ENCODE data around the gene RAD52. TPM values are rescaled to one million over a fixed set of nuclear protein-coding genes. Genes with fewer than 3 reads are reported as not detected.
A peak's percentile ranks its signal among the peaks of the same experiment; 100 is the strongest.

Gene RAD52
- total RNA-seq, 1 experiment from 2014 or later = 19.2 TPM

- no peak for TF ChIP-seq NR3C1 (CRISPR knock-in tag; conservative IDR thresholded peaks at IDR 0.05; ENCODE audit: low read depth)
- TF ChIP-seq IRF2 (CRISPR knock-in tag; IDR thresholded peaks at IDR 0.05; ENCODE audit: borderline replicate concordance, low read depth) = no peak
- no peak for TF ChIP-seq EMX1 (CRISPR knock-in tag; IDR thresholded peaks at IDR 0.05)
These were observed 41.3 kb upstream of the RAD52 start, which contains the start of gene ERC1 (continued) for GRCh38 chr12:990661-991349.

DNA sequence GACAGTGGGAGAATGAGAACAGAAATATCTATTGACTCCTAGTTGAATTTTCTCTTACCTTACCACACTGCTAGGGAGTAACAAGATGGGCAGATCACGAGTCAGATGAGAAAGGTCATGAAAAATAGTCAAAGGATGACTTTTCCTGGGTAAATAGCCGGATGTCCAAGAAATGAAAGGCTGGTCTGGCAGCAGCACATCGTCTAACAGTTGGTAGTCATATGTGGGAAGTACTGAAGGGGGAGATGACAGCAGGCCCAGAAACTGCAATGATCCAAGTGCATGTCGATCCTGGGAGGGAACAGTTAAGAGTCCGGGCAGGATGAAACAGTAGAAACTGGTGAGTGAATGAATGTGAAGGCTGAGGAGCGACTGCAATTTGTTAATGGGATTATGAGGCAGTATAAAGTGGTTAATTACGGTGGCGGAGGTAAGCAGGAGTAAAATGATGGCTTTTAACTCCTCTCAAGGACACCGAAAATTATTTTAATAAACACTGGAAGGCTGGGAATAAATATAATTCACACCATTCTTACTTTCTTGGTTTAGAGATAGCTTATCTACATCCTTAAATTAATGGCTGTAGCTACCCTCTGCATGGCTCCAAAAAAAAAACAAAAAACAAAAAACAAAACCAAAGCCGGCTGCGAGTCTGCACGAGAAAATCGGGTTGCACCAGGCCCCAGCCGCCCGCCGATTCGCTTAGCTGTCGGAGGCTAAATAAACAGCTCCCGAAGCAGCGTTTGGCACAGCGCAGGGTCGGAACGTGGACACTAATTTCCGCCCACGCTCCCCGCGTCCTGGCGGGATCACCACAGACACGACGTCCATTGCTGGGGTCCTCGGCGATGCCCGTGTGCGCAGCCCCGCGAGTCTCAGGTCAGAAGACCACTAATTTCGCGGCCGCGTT lies 40.5 kb upstream of the RAD52 start:
- ATAC-seq = peak; percentile 29
- H3K4me3 Mint-ChIP-seq = peak overlapping the region; percentile 69
- no peaks in the 10 kb centered on the region for H3K27me3 Mint-ChIP-seq (ENCODE audit: low read depth)
- ChIA-PET POLR2A (interaction anchor here (0.6 to 2.9 kb wide), 3 partner anchors 27 to 41 kb away, joined by 3 to 10 read pairs (median 9); partner anchors contain the start of gene RAD52), CTCF (interaction anchor here (0.7 to 3.9 kb wide), 4 partner anchors 40 to 239 kb away, joined by 5 to 27 read pairs (median 11); partner anchors contain the start of gene RAD52)
- peaks cover 26% of the 10 kb centered on the region for H3K4me1 Mint-ChIP-seq
- H3K36me3 Mint-ChIP-seq = no peaks in the 10 kb centered on the region
- TF ChIP-seq MYBL2 (CRISPR knock-in tag; IDR thresholded peaks at IDR 0.05) = no peak
- TF ChIP-seq MAX (CRISPR knock-in tag; IDR thresholded peaks at IDR 0.05) = peak; percentile 60
- TF ChIP-seq NFYB (CRISPR knock-in tag; conservative IDR thresholded peaks at IDR 0.05; ENCODE audit: low read depth) = no peak
- TF ChIP-seq PREB (CRISPR knock-in tag; IDR thresholded peaks at IDR 0.05; ENCODE audit: borderline replicate concordance) = 0 out of 2 replicates have a peak, but pooled peaks have one; percentile 29
- TF ChIP-seq ZNF219 (CRISPR knock-in tag; IDR thresholded peaks at IDR 0.05; ENCODE audit: borderline replicate concordance) = peak; percentile 9; the same call in 1 of the 2 replicates
- 0 out of 2 replicates have a peak, but pooled peaks have one; percentile 90 for TF ChIP-seq FOXP1 (CRISPR knock-in tag; IDR thresholded peaks at IDR 0.05; ENCODE audit: borderline replicate concordance)
- TF ChIP-seq CDX4 (CRISPR knock-in tag; IDR thresholded peaks at IDR 0.05; ENCODE audit: borderline replicate concordance) = no peak
- TF ChIP-seq, protein P1, sequence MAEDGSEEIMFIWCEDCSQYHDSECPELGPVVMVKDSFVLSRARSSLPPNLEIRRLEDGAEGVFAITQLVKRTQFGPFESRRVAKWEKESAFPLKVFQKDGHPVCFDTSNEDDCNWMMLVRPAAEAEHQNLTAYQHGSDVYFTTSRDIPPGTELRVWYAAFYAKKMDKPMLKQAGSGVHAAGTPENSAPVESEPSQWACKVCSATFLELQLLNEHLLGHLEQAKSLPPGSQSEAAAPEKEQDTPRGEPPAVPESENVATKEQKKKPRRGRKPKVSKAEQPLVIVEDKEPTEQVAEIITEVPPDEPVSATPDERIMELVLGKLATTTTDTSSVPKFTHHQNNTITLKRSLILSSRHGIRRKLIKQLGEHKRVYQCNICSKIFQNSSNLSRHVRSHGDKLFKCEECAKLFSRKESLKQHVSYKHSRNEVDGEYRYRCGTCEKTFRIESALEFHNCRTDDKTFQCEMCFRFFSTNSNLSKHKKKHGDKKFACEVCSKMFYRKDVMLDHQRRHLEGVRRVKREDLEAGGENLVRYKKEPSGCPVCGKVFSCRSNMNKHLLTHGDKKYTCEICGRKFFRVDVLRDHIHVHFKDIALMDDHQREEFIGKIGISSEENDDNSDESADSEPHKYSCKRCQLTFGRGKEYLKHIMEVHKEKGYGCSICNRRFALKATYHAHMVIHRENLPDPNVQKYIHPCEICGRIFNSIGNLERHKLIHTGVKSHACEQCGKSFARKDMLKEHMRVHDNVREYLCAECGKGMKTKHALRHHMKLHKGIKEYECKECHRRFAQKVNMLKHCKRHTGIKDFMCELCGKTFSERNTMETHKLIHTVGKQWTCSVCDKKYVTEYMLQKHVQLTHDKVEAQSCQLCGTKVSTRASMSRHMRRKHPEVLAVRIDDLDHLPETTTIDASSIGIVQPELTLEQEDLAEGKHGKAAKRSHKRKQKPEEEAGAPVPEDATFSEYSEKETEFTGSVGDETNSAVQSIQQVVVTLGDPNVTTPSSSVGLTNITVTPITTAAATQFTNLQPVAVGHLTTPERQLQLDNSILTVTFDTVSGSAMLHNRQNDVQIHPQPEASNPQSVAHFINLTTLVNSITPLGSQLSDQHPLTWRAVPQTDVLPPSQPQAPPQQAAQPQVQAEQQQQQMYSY (CRISPR knock-in tag; IDR thresholded peaks at IDR 0.05) = no peak
- TF ChIP-seq, protein P2, sequence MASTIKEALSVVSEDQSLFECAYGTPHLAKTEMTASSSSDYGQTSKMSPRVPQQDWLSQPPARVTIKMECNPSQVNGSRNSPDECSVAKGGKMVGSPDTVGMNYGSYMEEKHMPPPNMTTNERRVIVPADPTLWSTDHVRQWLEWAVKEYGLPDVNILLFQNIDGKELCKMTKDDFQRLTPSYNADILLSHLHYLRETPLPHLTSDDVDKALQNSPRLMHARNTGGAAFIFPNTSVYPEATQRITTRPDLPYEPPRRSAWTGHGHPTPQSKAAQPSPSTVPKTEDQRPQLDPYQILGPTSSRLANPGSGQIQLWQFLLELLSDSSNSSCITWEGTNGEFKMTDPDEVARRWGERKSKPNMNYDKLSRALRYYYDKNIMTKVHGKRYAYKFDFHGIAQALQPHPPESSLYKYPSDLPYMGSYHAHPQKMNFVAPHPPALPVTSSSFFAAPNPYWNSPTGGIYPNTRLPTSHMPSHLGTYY (CRISPR knock-in tag; IDR thresholded peaks at IDR 0.05) = no peak
- no peak for TF ChIP-seq ZNF317 (CRISPR knock-in tag; IDR thresholded peaks at IDR 0.05; ENCODE audit: borderline replicate concordance, low read depth)
- TF ChIP-seq PRRX2 (CRISPR knock-in tag; IDR thresholded peaks at IDR 0.05) = no peak
- TF ChIP-seq USF1 (CRISPR knock-in tag; IDR thresholded peaks at IDR 0.05) = no peak
- no peaks in the 10 kb centered on the region for H3K9me3 Mint-ChIP-seq
- peak; percentile 50 for DNase-seq (ENCODE audit: low spot score)
- H3K27ac Mint-ChIP-seq = peak overlapping the region; percentile 35

Measured in WTC11 (cell line).